ENCODE data around the gene PPP1R1B. TPM values are rescaled to one million over a fixed set of nuclear protein-coding genes. Genes with fewer than 3 reads are reported as not detected.

PPP1R1B gene
- total and polyA plus RNA-seq, 2 of the 4 experiments (the other 2 are of a cell fraction), result not detected

- peak; percentile 67 for ATAC-seq (ENCODE audit: low read depth)
- Histone ChIP-seq H2AFZ (replicated peaks; ENCODE audit: low read length, poor library complexity) (peak within 1 kb of the TSS; percentile 94), H3K79me1 (ENCODE audit: low read depth in 1 of 2, low read length in 2 of 2) (no peaks in the 10 kb centered on the region), H4K5ac (ENCODE audit: low read depth, low read length) (no peak within 1 kb of the TSS), H2BK20ac (ENCODE audit: low read depth, low read length) (no peak within 1 kb of the TSS), H4K91ac (ENCODE audit: insufficient read depth, low read depth, low read length) (no peak within 1 kb of the TSS), H2AK5ac (ENCODE audit: low read depth, low read length) (no peak within 1 kb of the TSS), H3K9ac (ENCODE audit: low read depth, low read length) (peak within 1 kb of the TSS; percentile 15; the same call in 1 of the 2 replicates), H3K27me3 (ENCODE audit: control insufficient read depth, insufficient read depth, low read length) (peaks cover 44% of the 10 kb centered on the region), H4K8ac (ENCODE audit: low read depth in 2 of 2, low read length in 2 of 2) (no peak within 1 kb of the TSS), H3K56ac (ENCODE audit: extremely low read depth, insufficient read depth, low read length) (no peak within 1 kb of the TSS), H3K27ac (ENCODE audit: insufficient read depth, low read length) (no peak within 1 kb of the TSS), H2BK5ac (ENCODE audit: low read depth, low read length, poor library complexity, severe bottlenecking) (no peak within 1 kb of the TSS), H3K4me3 (ENCODE audit: insufficient read depth, low read depth, low read length) (no peak within 1 kb of the TSS), H3K9me3 (ENCODE audit: control insufficient read depth, insufficient read depth, low read length) (no peaks in the 10 kb centered on the region), H3K36me3 (ENCODE audit: control insufficient read depth, insufficient read depth, low read length) (no peaks in the 10 kb centered on the region), H3K4ac (ENCODE audit: low read depth, low read length) (no peak within 1 kb of the TSS), H3K4me1 (ENCODE audit: control insufficient read depth, insufficient read depth, low read length) (peaks cover 7% of the 10 kb centered on the region; the same call in 1 of the 2 replicates), H3K23ac (ENCODE audit: low read depth, low read length) (no peak within 1 kb of the TSS), H3K18ac (ENCODE audit: low read depth, low read length) (no peak within 1 kb of the TSS), H2AK9ac (replicated peaks; ENCODE audit: low read depth, low read length, poor library complexity) (peak within 1 kb of the TSS; percentile 17), H3K4me2 (ENCODE audit: low read depth, low read length) (peak within 1 kb of the TSS; percentile 48), H4K20me1 (ENCODE audit: insufficient read depth, low read length) (no peaks in the 10 kb centered on the region; the same call in 1 of the 2 replicates), H3K14ac (replicated peaks; ENCODE audit: low read depth, low read length) (no peak within 1 kb of the TSS), H2BK120ac (ENCODE audit: low read depth, low read length) (no peak within 1 kb of the TSS), H3K9me1 (ENCODE audit: insufficient read depth, low read length) (no peaks in the 10 kb centered on the region), H2BK15ac (ENCODE audit: low read depth, low read length) (no peak within 1 kb of the TSS)
- intact Hi-C loops (cut with micrococcal nuclease) (no loop called here), in situ Hi-C loops (cut with MboI; ENCODE audit: low sequenced_read_pairs) (no loop called here), dilution Hi-C loops (cut with HindIII; ENCODE audit: low sequenced_read_pairs, unreplicated experiment) (no loop called here)
- TF ChIP-seq RAD21 (IDR thresholded peaks at IDR 0.05; ENCODE audit: low read length) (peak; percentile 49), NFE2L2 (IDR thresholded peaks at IDR 0.05; ENCODE audit: low read depth, low read length) (no peak), SMC3 (IDR thresholded peaks at IDR 0.05; ENCODE audit: low read depth, low read length) (peak; percentile 45), CTCF (conservative IDR thresholded peaks at IDR 0.05; ENCODE audit: low read depth, low read length) (peak; percentile 62), POLR2A (IDR thresholded peaks at IDR 0.05; ENCODE audit: low read depth, low read length) (no peak), ELK1 (IDR thresholded peaks at IDR 0.05; ENCODE audit: borderline replicate concordance, low read depth, low read length) (no peak)
- BruUV-seq (replicated peaks), result no TSS peak
- ChIA-PET CTCF (interaction anchor here (1.0 to 2.4 kb wide), 5 partner anchors 12 to 47 kb away, joined by 3 to 10 read pairs (median 3); no protein-coding TSS in a partner anchor), POLR2A (ENCODE audit: unreplicated experiment) (interaction anchor here (0.6 kb wide), 1 partner anchor 19 kb away, joined by 3 read pairs; the partner anchor contains the start of gene PGAP3)
- 4% methylated on average over 49 of the region's 85 CpGs; no CpG with 5 or more reads in 1 of the 2 experiments for WGBS, 2 experiments (ENCODE audit: extremely low coverage in 2 of 2, insufficient read length in 1 of 2)
- peak; percentile 39 for DNase-seq
Observed at GRCh38 chr17:39667945-39668924, 41.5 kb downstream of the PPP1R1B start, which contains the start of gene PNMT. PNMT (plus strand) TSS chr17:39668453; CDS start chr17:39668476, 23 bp downstream.
